HepG2 (cell line): ENCODE data around the gene SLC31A2. TPM values are rescaled to one million over a fixed set of nuclear protein-coding genes. Genes with fewer than 3 reads are reported as not detected.

Experiments
- KLF16 ChIP-seq, 2 experiments: sonication (generic) in 1 of 2; formaldehyde crosslinking in 1 of 2; IDR thresholded peaks; 2 replicates each; pipeline versions ENCODE4 v1.6.1 to v1.8.0; 2016 to 2023; ENCODE audit warnings: missing genetic modification reagents in 2 of 2, missing compliant biosample characterization in 1 of 2
- MAZ ChIP-seq, 2 experiments: sonication (generic) in 1 of 2; formaldehyde crosslinking in 1 of 2; IDR thresholded peaks; 2 replicates each; pipeline versions ENCODE4 v1.5.0 to v1.6.1; 2012 to 2020; ENCODE audit warnings: low read depth in 2 of 2, mild to moderate bottlenecking in 2 of 2, borderline replicate concordance in 1 of 2, improper control_type of control experiment in 1 of 2, low read length in 1 of 2, missing genetic modification reagents in 1 of 2, moderate library complexity in 1 of 2
- MXD3 ChIP-seq: IDR thresholded peaks from 2 replicates; pipeline ENCODE4 v1.6.1; 2016; ENCODE audit warnings: mild to moderate bottlenecking, missing biosample characterization, missing genetic modification reagents
- POLR2A ChIP-seq, 2 experiments: IDR thresholded peaks; 2 replicates each; pipeline ENCODE4 v1.6.1; 2011; ENCODE audit warnings: low read depth in 2 of 2, low read length in 2 of 2, mild to moderate bottlenecking in 1 of 2, moderate library complexity in 1 of 2; ENCODE audit not compliant: insufficient read depth in 1 of 2
- RBAK ChIP-seq: sonication (generic); formaldehyde crosslinking; IDR thresholded peaks from 2 replicates; pipeline ENCODE4 v1.5.1; 2020; ENCODE audit warnings: mild to moderate bottlenecking, missing genetic modification reagents
- SAFB2 ChIP-seq: sonication (generic); formaldehyde crosslinking; IDR thresholded peaks from 2 replicates; pipeline ENCODE4 v1.5.1; 2020; ENCODE audit warnings: missing genetic modification reagents, low read depth, mild to moderate bottlenecking, borderline replicate concordance
- SRSF1 ChIP-seq: fragments of 200-400 bp; formaldehyde crosslinking; optimal IDR thresholded peaks from 2 replicates; pipeline ENCODE3; 2017; ENCODE audit warnings: mild to moderate bottlenecking, low read depth, low read length, moderate library complexity
- SRSF4 ChIP-seq: fragments of 200-400 bp; formaldehyde crosslinking; IDR thresholded peaks from one replicate; pipeline ENCODE4 v1.6.1; 2018; ENCODE audit warnings: mild to moderate bottlenecking, low read depth, low read length, moderate library complexity; ENCODE audit not compliant: poor library complexity, severe bottlenecking
- ZBTB21 ChIP-seq: sonication (generic); formaldehyde crosslinking; IDR thresholded peaks from 2 replicates; pipeline ENCODE4 v1.4.0; 2020; ENCODE audit warnings: missing genetic modification reagents
- ZNF256 ChIP-seq: sonication (generic); formaldehyde crosslinking; conservative IDR thresholded peaks from 2 replicates; pipeline ENCODE4 v1.4.0; 2020; ENCODE audit warnings: missing genetic modification reagents
- ZNF362 ChIP-seq: sonication (generic); formaldehyde crosslinking; IDR thresholded peaks from 2 replicates; pipeline ENCODE4 v1.4.0; 2020; ENCODE audit warnings: missing genetic modification reagents, mild to moderate bottlenecking, borderline replicate concordance
- ZNF501 ChIP-seq: sonication (generic); formaldehyde crosslinking; IDR thresholded peaks from 2 replicates; pipeline ENCODE4 v1.5.1; 2020; ENCODE audit warnings: mild to moderate bottlenecking, moderate library complexity, missing genetic modification reagents
- ZNF556 ChIP-seq: sonication (generic); formaldehyde crosslinking; IDR thresholded peaks from 2 replicates; pipeline ENCODE4 v1.4.0; 2020; ENCODE audit warnings: mild to moderate bottlenecking, missing genetic modification reagents, borderline replicate concordance
- ZNF570 ChIP-seq: sonication (generic); formaldehyde crosslinking; IDR thresholded peaks from 2 replicates; pipeline ENCODE4 v1.4.0; 2020; ENCODE audit warnings: mild to moderate bottlenecking, missing genetic modification reagents, borderline replicate concordance
- ZNF607 ChIP-seq: sonication (generic); formaldehyde crosslinking; IDR thresholded peaks from 2 replicates; pipeline ENCODE4 v1.5.1; 2020; ENCODE audit warnings: missing genetic modification reagents, mild to moderate bottlenecking, borderline replicate concordance
- ZNF678 ChIP-seq: sonication (generic); formaldehyde crosslinking; IDR thresholded peaks from 2 replicates; pipeline ENCODE4 v1.4.0; 2020; ENCODE audit warnings: mild to moderate bottlenecking, missing genetic modification reagents
- ZNF766 ChIP-seq: sonication (generic); formaldehyde crosslinking; IDR thresholded peaks from 2 replicates; pipeline ENCODE4 v1.5.0; 2020; ENCODE audit warnings: missing genetic modification reagents, borderline replicate concordance
- ZNF782 ChIP-seq: sonication (generic); formaldehyde crosslinking; IDR thresholded peaks from 2 replicates; pipeline ENCODE4 v1.4.0; 2020; ENCODE audit warnings: missing genetic modification reagents, mild to moderate bottlenecking, borderline replicate concordance
- ZSCAN21 ChIP-seq: sonication (generic); formaldehyde crosslinking; IDR thresholded peaks from 2 replicates; pipeline ENCODE4 v1.8.0; 2022; ENCODE audit warnings: mild to moderate bottlenecking, missing genetic modification reagents, moderate library complexity, borderline replicate concordance
- polyA plus RNA-seq, 8 experiments: library from polyadenylated mRNA; depleted of rRNA in 3 of 8; stranded (reverse) in 7 of 8; unstranded in 1 of 8; fragments of >200 nt; fragmentation: Illumina TruSeq in 4 of 8; extraction: Trizol in 4 of 8; gene quantifications; 2 replicates each; pipeline versions ENCODE4 v1.2.1 to v1.2.3, GENCODE V29; 2011 to 2016; ENCODE audit warnings: low read depth in 4 of 8, missing spikeins in 1 of 8, mixed read lengths in 1 of 8; ENCODE audit not compliant: insufficient read depth in 1 of 8
- total RNA-seq, 5 experiments: library from RNA; depleted of rRNA; stranded (reverse); fragments of >200 nt; fragmentation: Illumina TruSeq; extraction: Trizol; gene quantifications; 2 replicates each; pipeline ENCODE4 v1.2.3, GENCODE V29; 2016; ENCODE audit warnings: low read depth in 1 of 5
- TF ChIP-seq, protein P1 (sequence below): conservative IDR thresholded peaks from 2 replicates; pipeline ENCODE4 v1.6.1; 2018; ENCODE audit warnings: missing genetic modification reagents
- TF ChIP-seq, protein P2 (sequence below): sonication (generic); formaldehyde crosslinking; IDR thresholded peaks from 2 replicates; pipeline ENCODE4 v1.8.1; 2023; ENCODE audit warnings: mild to moderate bottlenecking, moderate library complexity, missing genetic modification reagents
- TF ChIP-seq, protein P3 (sequence below): sonication (generic); formaldehyde crosslinking; IDR thresholded peaks from 2 replicates; pipeline ENCODE4 v1.9.0; 2021; ENCODE audit warnings: missing genetic modification reagents, mild to moderate bottlenecking, borderline replicate concordance

Gene SLC31A2
- total and polyA plus RNA-seq, 2 of the 13 experiments (the other 11 are each of a cell fraction or from before 2014, with no cell fraction given): 9.3 to 10.2 TPM

DNA sequence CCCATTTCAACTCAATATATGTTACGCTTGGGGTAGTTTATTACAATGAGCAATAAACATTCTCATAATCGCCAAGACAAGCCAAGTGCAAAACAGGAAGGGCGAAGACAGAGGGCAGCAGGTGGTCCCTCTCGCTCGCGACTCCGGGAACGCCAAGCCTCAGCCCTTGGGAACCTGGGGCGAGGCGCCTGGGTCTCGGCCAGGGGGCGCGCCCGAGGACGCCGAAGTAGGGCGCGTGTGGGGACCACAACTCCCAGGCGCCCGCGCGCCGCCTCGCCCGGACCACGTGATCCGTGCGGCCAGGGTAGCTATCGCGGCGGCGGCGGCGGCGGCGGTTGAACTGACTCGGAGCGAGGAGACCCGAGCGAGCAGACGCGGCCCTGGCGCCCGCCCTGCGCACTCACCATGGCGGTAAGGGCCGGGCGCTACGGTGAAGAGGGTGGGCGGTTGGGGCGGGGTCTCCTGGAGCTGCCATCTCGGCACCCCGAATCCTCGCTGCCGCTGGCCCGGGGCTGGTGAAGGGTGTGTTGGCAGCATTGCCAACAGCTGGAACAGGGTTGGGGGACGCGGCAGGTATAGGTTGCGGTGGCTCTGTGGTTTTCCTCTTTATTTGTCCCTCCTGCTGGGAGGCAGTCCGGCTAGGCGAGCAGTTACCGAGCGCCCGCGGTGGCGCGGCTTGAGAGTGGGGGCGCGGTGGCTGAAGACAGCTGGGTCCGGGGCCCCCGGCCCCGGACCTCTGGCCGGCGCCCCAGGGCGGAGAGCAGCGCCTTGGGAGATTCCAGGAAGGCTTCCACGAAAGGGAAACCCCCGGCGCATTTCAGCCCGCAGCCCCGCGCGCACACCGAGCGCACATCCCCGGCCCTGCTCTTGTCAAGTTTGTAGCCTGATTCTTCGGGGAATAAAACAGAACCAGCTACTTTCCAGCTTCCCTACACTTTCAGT lies at the start of gene SLC31A2 (continued):
- TF ChIP-seq, protein P1, sequence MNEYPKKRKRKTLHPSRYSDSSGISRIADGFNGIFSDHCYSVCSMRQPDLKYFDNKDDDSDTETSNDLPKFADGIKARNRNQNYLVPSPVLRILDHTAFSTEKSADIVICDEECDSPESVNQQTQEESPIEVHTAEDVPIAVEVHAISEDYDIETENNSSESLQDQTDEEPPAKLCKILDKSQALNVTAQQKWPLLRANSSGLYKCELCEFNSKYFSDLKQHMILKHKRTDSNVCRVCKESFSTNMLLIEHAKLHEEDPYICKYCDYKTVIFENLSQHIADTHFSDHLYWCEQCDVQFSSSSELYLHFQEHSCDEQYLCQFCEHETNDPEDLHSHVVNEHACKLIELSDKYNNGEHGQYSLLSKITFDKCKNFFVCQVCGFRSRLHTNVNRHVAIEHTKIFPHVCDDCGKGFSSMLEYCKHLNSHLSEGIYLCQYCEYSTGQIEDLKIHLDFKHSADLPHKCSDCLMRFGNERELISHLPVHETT (CRISPR knock-in tag): no peak
- TF ChIP-seq ZSCAN21 (CRISPR knock-in tag) (no peak), ZNF556 (CRISPR knock-in tag) (peak; percentile 32; the same call in 1 of the 2 replicates), MXD3 (CRISPR knock-in tag) (peak; percentile 55; the same call in 1 of the 2 replicates), KLF16 (CRISPR knock-in tag; IDR thresholded peaks at IDR 0.05) (peak in 1 of 2 experiments; percentile 29; a peak in 1 of 4 replicates), ZNF570 (CRISPR knock-in tag) (no peak), ZNF501 (peak; percentile 50; the same call in 1 of the 2 replicates), ZNF607 (CRISPR knock-in tag) (no peak), ZNF766 (no peak), SAFB2 (CRISPR knock-in tag) (0 out of 2 replicates have a peak, but pooled peaks have one; percentile 48), SRSF1 (no peak), POLR2A (IDR thresholded peaks at IDR 0.05; ENCODE audit: insufficient read depth in 1 of 2, low read depth in 2 of 2, low read length in 2 of 2) (peak; percentile 75 to 77), ZNF782 (CRISPR knock-in tag) (no peak), ZNF678 (no peak), MAZ (IDR thresholded peaks at IDR 0.05; ENCODE audit: borderline replicate concordance, low read depth, low read length) (no peak), MAZ (CRISPR knock-in tag; IDR thresholded peaks at IDR 0.05; ENCODE audit: low read depth) (no peak), ZNF256 (CRISPR knock-in tag) (no peak), ZBTB21 (CRISPR knock-in tag) (no peak), ZNF362 (CRISPR knock-in tag) (no peak), RBAK (CRISPR knock-in tag) (no peak), SRSF4 (no peak)
- TF ChIP-seq, protein P2, sequence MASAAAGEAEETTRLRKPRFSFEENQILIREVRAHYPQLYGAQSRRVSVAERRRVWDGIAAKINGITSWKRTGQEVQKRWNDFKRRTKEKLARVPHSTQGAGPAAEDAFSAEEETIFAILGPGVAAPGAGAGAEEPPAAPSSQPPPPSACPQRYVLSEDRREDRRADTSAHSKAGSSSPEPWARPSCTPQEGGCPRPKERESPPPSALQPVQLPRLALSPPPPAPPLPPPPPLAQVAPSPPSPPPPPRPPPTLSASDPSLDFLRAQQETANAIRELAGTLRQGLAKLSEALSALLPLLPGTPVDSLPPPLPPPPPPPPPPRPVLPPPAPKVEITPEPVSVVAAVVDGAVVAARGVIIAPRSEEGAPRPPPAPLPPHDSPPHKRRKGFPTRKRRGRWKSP (CRISPR knock-in tag): peak; percentile 70
- TF ChIP-seq, protein P3, sequence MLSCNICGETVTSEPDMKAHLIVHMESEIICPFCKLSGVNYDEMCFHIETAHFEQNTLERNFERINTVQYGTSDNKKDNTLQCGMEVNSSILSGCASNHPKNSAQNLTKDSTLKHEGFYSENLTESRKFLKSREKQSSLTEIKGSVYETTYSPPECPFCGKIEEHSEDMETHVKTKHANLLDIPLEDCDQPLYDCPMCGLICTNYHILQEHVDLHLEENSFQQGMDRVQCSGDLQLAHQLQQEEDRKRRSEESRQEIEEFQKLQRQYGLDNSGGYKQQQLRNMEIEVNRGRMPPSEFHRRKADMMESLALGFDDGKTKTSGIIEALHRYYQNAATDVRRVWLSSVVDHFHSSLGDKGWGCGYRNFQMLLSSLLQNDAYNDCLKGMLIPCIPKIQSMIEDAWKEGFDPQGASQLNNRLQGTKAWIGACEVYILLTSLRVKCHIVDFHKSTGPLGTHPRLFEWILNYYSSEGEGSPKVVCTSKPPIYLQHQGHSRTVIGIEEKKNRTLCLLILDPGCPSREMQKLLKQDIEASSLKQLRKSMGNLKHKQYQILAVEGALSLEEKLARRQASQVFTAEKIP (CRISPR knock-in tag): no peak
